ENCODE data around the gene TAF4B. TPM values are rescaled to one million over a fixed set of nuclear protein-coding genes. Genes with fewer than 3 reads are reported as not detected.

TAF4B gene
- total RNA-seq, 4 donors from 2014 or later: 9.9 to 14.5 (median 11.3) TPM

GRCh38 chr18:26279428-26279827, 53.2 kb downstream of the TAF4B start:
- TF ChIP-seq CTCF (IDR thresholded peaks at IDR 0.05; ENCODE audit: low read depth): no peak

- TF ChIP-seq CTCF (IDR thresholded peaks at IDR 0.05; ENCODE audit: low read depth): no peak
Measured at GRCh38 chr18:26286008-26286407, 59.8 kb downstream of the TAF4B start.

- no peak for TF ChIP-seq CTCF (IDR thresholded peaks at IDR 0.05; ENCODE audit: low read depth)
Measured at GRCh38 chr18:26287644-26288043, 61.4 kb downstream of the TAF4B start.

- TF ChIP-seq CTCF (IDR thresholded peaks at IDR 0.05; ENCODE audit: low read depth): no peak
Measured at GRCh38 chr18:26290385-26290784, 64.1 kb downstream of the TAF4B start.

- TF ChIP-seq CTCF (IDR thresholded peaks at IDR 0.05; ENCODE audit: low read depth): no peak
Measured at GRCh38 chr18:26293982-26294381, 67.7 kb downstream of the TAF4B start.

- TF ChIP-seq CTCF (IDR thresholded peaks at IDR 0.05; ENCODE audit: low read depth): no peak
Measured at GRCh38 chr18:26298107-26298506, 71.9 kb downstream of the TAF4B start.

GRCh38 chr18:26301681-26302080, 75.4 kb downstream of the TAF4B start:
- no peak for TF ChIP-seq CTCF (IDR thresholded peaks at IDR 0.05; ENCODE audit: low read depth)
